DMS79 (cell line): ENCODE measurements around the gene RPA1.

Experiments
- DNase-seq: peaks from one replicate; lab custom pipeline; 2025; lab: John Stamatoyannopoulos, UW

The RPA1 gene

GRCh38 chr17:1909985-1910384, 80.2 kb downstream of the RPA1 start:
- no peak for DNase-seq

- no peak for DNase-seq
Observed at GRCh38 chr17:1912146-1912545, 82.3 kb downstream of the RPA1 start.

GRCh38 chr17:1913702-1914101, 83.9 kb downstream of the RPA1 start:
- no peak for DNase-seq

- no peak for DNase-seq
Observed at GRCh38 chr17:1914661-1915083, 84.9 kb downstream of the RPA1 start.

- DNase-seq = no peak
Observed at GRCh38 chr17:1915889-1916288, 86.1 kb downstream of the RPA1 start.

- DNase-seq = peak; percentile 25
Observed at GRCh38 chr17:1916316-1916715, 86.5 kb downstream of the RPA1 start.

GRCh38 chr17:1916963-1917715, 87.3 kb downstream of the RPA1 start:
- DNase-seq = no peak

GRCh38 chr17:1918346-1919162, 88.7 kb downstream of the RPA1 start:
- DNase-seq = no peak

- DNase-seq = no peak
Observed at GRCh38 chr17:1919201-1919600, 89.4 kb downstream of the RPA1 start.

- DNase-seq = no peak
Observed at GRCh38 chr17:1920948-1921351, 91.1 kb downstream of the RPA1 start.

GRCh38 chr17:1928976-1929375, 99.2 kb downstream of the RPA1 start:
- no peak for DNase-seq

- DNase-seq = no peak
Observed at GRCh38 chr17:1930337-1930645, 100.5 kb downstream of the RPA1 start.

GRCh38 chr17:1931844-1932579, 102.2 kb downstream of the RPA1 start:
- peak; percentile 61 for DNase-seq

- DNase-seq = no peak
Observed at GRCh38 chr17:1933875-1934715, 104.3 kb downstream of the RPA1 start.

GRCh38 chr17:1934901-1935300, 105.1 kb downstream of the RPA1 start:
- DNase-seq = no peak

GRCh38 chr17:1936766-1937165, 107.0 kb downstream of the RPA1 start:
- no peak for DNase-seq

- no peak for DNase-seq
Observed at GRCh38 chr17:1937461-1937860, 107.7 kb downstream of the RPA1 start.

GRCh38 chr17:1939981-1940809, 110.4 kb downstream of the RPA1 start:
- DNase-seq = no peak

GRCh38 chr17:1940810-1941185, 111.0 kb downstream of the RPA1 start:
- no peak for DNase-seq

GRCh38 chr17:1941272-1942065, 111.7 kb downstream of the RPA1 start:
- DNase-seq = no peak
